ENCODE data around the gene GPR108. TPM values are rescaled to one million over a fixed set of nuclear protein-coding genes. Genes with fewer than 3 reads are reported as not detected.
A peak's percentile ranks its signal among the peaks of the same experiment; 100 is the strongest.

GPR108 gene
- total and polyA plus RNA-seq, 2 of the 13 experiments (the other 11 are each of a cell fraction or from before 2014, with no cell fraction given): 36.4 to 63.0 TPM

- peak; percentile 32 for TF ChIP-seq IKZF4 (CRISPR knock-in tag; IDR thresholded peaks at IDR 0.05; ENCODE audit: borderline replicate concordance, low read depth, not compliant biosample characterization)
- no peak for TF ChIP-seq ZNF607 (CRISPR knock-in tag; IDR thresholded peaks at IDR 0.05; ENCODE audit: borderline replicate concordance)
- 0 out of 2 replicates have a peak, but pooled peaks have one; percentile 9 for TF ChIP-seq FOXO4 (CRISPR knock-in tag; conservative IDR thresholded peaks at IDR 0.05)
- 0 out of 2 replicates have a peak, but pooled peaks have one; percentile 30 for TF ChIP-seq NFKBIZ (CRISPR knock-in tag; IDR thresholded peaks at IDR 0.05)
- 0 out of 2 replicates have a peak, but pooled peaks have one; percentile 57 for TF ChIP-seq ZNF580 (CRISPR knock-in tag; IDR thresholded peaks at IDR 0.05; ENCODE audit: borderline replicate concordance, low read depth)
- peak; percentile 33; the same call in 1 of the 2 replicates for TF ChIP-seq ZNF343 (CRISPR knock-in tag; IDR thresholded peaks at IDR 0.05)
- no peak for TF ChIP-seq USF2 (IDR thresholded peaks at IDR 0.05; ENCODE audit: low read depth, low read length)
- no peak for TF ChIP-seq USF2 (CRISPR knock-in tag; IDR thresholded peaks at IDR 0.05; ENCODE audit: borderline replicate concordance)
- 0 out of 2 replicates have a peak, but pooled peaks have one; percentile 16 for TF ChIP-seq NR2F6 (IDR thresholded peaks at IDR 0.05)
- peak; percentile 24; the same call in 1 of the 2 replicates for TF ChIP-seq NR2F6 (CRISPR knock-in tag; IDR thresholded peaks at IDR 0.05)
- TF ChIP-seq ZNF564 (CRISPR knock-in tag; IDR thresholded peaks at IDR 0.05): no peak
- TF ChIP-seq LCORL (IDR thresholded peaks at IDR 0.05): no peak
- TF ChIP-seq LCORL (CRISPR knock-in tag; IDR thresholded peaks at IDR 0.05): 0 out of 2 replicates have a peak, but pooled peaks have one; percentile 20
- 0 out of 2 replicates have a peak, but pooled peaks have one; percentile 61 for TF ChIP-seq MYNN (CRISPR knock-in tag; IDR thresholded peaks at IDR 0.05; ENCODE audit: low read depth)
- TF ChIP-seq ZNF276 (CRISPR knock-in tag; IDR thresholded peaks at IDR 0.05; ENCODE audit: low read depth): 0 out of 2 replicates have a peak, but pooled peaks have one; percentile 20
- peak; percentile 31; the same call in 1 of the 2 replicates for TF ChIP-seq FOSL2 (CRISPR knock-in tag; IDR thresholded peaks at IDR 0.05)
- peak; percentile 67; the same call in 1 of the 3 replicates for TF ChIP-seq MXI1 (IDR thresholded peaks at IDR 0.05; ENCODE audit: borderline replicate concordance, low read depth, low read length)
- no peak for TF ChIP-seq NR3C1 (CRISPR knock-in tag; IDR thresholded peaks at IDR 0.05)
- no peak for TF ChIP-seq KDM5B (CRISPR knock-in tag; IDR thresholded peaks at IDR 0.05; ENCODE audit: borderline replicate concordance)
- 0 out of 2 replicates have a peak, but pooled peaks have one; percentile 42 for TF ChIP-seq ZNF44 (CRISPR knock-in tag; IDR thresholded peaks at IDR 0.05)
- TF ChIP-seq ZBTB37 (CRISPR knock-in tag; IDR thresholded peaks at IDR 0.05): no peak
- TF ChIP-seq ZNF256 (CRISPR knock-in tag; conservative IDR thresholded peaks at IDR 0.05): 0 out of 2 replicates have a peak, but pooled peaks have one; percentile 40
- TF ChIP-seq ETV5 (CRISPR knock-in tag; IDR thresholded peaks at IDR 0.05; ENCODE audit: borderline replicate concordance): peak; percentile 57; the same call in 1 of the 2 replicates
Measured at GRCh38 chr19:6736169-6736916, 1.0 kb downstream of the GPR108 start (continued).
